Ascending aorta (tissue), 2 donors: Measurements from ENCODE around the gene BANF2. TPM values are rescaled to one million over a fixed set of nuclear protein-coding genes. Genes with fewer than 3 reads are reported as not detected.

ENCODE experiments used
- DNase-seq, 2 donors: peaks; one replicate each; pipeline ENCODE4 v3.0.0-alpha.2; 2019; ENCODE audit warnings: low spot score in 2 of 2
- H3K27ac ChIP-seq, 2 donors: fragments of 200-600 bp; sonication (generic); one replicate each; pipeline ENCODE4 v1.5.1; 2016 to 2017; ENCODE audit warnings: mild to moderate bottlenecking in 1 of 2
- H3K27me3 ChIP-seq: fragments of 200-600 bp; sonication (generic); one replicate; pipeline ENCODE4 v1.5.1; 2017
- H3K36me3 ChIP-seq, 2 donors: fragments of 200-600 bp; sonication (generic); one replicate each; pipeline ENCODE4 v1.5.1; 2016
- H3K4me1 ChIP-seq, 2 donors: fragments of 200-600 bp; sonication (generic); one replicate each; pipeline ENCODE4 v1.5.1; 2016 to 2017; ENCODE audit warnings: mild to moderate bottlenecking in 1 of 2
- H3K4me3 ChIP-seq, 2 donors: fragments of 200-600 bp; sonication (generic); one replicate each; pipeline ENCODE4 v1.5.1; 2016 to 2017; ENCODE audit warnings: mild to moderate bottlenecking in 1 of 2
- H3K9me3 ChIP-seq, 2 donors: fragments of 200-600 bp; sonication (generic); one replicate each; pipeline ENCODE4 v1.5.1; 2016
- intact Hi-C: fragments of 100-400 bp; cut with DNase I; formaldehyde crosslinking; loops from one replicate; pipeline ENCODE4 v1.15.1; 2023
- total RNA-seq: library from RNA; depleted of rRNA; stranded (reverse); fragments of >200 nt; gene quantifications from one replicate; pipeline ENCODE4 v1.1.0, GENCODE V29; 2016
- TF ChIP-seq, protein P1 (sequence below), 3 experiments: fragments of 200-600 bp in 2 of 3; fragments of 450-650 bp in 1 of 3; sonication (generic) in 2 of 3; IDR thresholded peaks; one replicate each; pipeline ENCODE4 v1.5.1; 2016 to 2019; ENCODE audit warnings: antibody characterized with exemption in 3 of 3, mild to moderate bottlenecking in 1 of 3, moderate library complexity in 1 of 3

BANF2 gene
- not detected for total RNA-seq

DNA sequence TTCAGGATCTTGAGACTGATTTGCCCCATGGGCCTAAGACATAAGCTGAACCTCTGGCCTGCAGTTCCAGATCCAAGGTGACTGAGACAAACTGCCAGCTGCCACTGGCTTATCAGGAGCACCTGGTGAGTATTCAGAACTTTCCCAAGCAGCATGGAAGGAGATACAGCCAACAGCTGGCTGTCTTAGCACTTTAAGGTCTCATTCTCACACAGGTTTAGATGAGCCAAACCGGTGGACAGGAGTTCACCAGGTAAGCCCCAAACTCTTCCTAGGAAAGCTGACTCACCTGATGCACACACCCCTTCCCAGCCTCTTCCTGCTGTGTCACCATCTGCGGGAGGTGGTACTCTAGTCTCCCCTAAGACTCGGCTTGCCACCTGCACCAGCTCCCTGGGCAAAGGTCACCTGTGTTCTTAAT, at the start of gene BANF2:
TSS of gene BANF2 (plus strand) at position 36 of the 421 bp plus-strand sequence. CDS start 25,060 bp downstream, outside the sequence.
- intact Hi-C loops, result no loop called here
- no peaks in the 10 kb centered on the region for H3K27me3 ChIP-seq
- TF ChIP-seq, protein P1, sequence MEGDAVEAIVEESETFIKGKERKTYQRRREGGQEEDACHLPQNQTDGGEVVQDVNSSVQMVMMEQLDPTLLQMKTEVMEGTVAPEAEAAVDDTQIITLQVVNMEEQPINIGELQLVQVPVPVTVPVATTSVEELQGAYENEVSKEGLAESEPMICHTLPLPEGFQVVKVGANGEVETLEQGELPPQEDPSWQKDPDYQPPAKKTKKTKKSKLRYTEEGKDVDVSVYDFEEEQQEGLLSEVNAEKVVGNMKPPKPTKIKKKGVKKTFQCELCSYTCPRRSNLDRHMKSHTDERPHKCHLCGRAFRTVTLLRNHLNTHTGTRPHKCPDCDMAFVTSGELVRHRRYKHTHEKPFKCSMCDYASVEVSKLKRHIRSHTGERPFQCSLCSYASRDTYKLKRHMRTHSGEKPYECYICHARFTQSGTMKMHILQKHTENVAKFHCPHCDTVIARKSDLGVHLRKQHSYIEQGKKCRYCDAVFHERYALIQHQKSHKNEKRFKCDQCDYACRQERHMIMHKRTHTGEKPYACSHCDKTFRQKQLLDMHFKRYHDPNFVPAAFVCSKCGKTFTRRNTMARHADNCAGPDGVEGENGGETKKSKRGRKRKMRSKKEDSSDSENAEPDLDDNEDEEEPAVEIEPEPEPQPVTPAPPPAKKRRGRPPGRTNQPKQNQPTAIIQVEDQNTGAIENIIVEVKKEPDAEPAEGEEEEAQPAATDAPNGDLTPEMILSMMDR (IDR thresholded peaks at IDR 0.05), result no peak
- no peaks in the 10 kb centered on the region for H3K36me3 ChIP-seq
- no peaks in the 10 kb centered on the region for H3K9me3 ChIP-seq
- no peak for DNase-seq
- H3K4me1 ChIP-seq, result no peaks in the 10 kb centered on the region
- no peak within 1 kb of the TSS for H3K4me3 ChIP-seq
- H3K27ac ChIP-seq, result no peak within 1 kb of the TSS

GRCh38 chr20:17650301-17651128, 49.3 kb upstream of the BANF2 start:
- TF ChIP-seq, protein P1 (IDR thresholded peaks at IDR 0.05), result no peak
- H3K4me1 ChIP-seq, result peaks cover 6 to 43% of the 10 kb centered on the region in 2 donors

DNA sequence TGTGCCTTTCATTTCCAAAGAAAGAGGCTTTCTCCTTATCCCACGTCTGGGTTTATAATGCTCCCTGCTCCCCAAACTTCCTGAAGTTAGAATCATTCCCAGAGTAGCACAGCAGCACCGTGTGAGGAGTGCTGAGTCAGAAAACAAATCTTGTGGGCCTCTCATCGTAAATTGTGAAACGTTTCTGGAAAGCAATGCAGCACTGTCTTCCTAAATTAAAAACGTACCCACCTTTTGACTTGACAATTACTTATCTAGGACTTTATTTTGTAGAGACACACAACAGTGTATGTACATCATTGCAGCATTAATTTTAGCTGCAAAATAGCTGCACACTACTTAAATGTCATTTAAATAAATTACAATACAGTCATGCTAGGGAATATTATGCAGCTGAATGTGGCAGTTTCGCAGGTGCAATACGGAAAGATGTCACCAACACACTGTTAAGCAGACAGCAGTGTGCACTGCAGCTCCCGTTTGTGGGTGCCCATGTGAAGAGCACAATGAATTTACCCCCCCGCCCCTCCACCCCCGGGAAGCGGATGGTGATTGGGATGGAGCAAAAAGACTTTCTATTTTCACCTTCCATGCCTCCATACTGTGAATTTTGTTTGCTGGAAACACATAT, 48.5 kb upstream of the BANF2 start:
- Histone ChIP-seq H3K4me1 (peaks cover 6 to 43% of the 10 kb centered on the region in 2 donors), H3K27ac (no peak overlapping the region), H3K27me3 (no peaks in the 10 kb centered on the region), H3K4me3 (no peak overlapping the region), H3K36me3 (no peaks in the 10 kb centered on the region), H3K9me3 (no peaks in the 10 kb centered on the region)
- DNase-seq, result no peak
- TF ChIP-seq, protein P1 (IDR thresholded peaks at IDR 0.05), result no peak
- intact Hi-C loops, result no loop called here

More at GRCh38 chr20:17650301-17651128, 49.3 kb upstream of the BANF2 start:
- DNase-seq, result no peak
- no peaks in the 10 kb centered on the region for H3K9me3 ChIP-seq
- H3K27ac ChIP-seq, result no peak overlapping the region
- no peaks in the 10 kb centered on the region for H3K36me3 ChIP-seq
- H3K27me3 ChIP-seq, result no peaks in the 10 kb centered on the region
- intact Hi-C loops, result no loop called here
- no peak overlapping the region for H3K4me3 ChIP-seq

- peaks cover 6 to 43% of the 10 kb centered on the region in 2 donors for H3K4me1 ChIP-seq
- no peaks in the 10 kb centered on the region for H3K9me3 ChIP-seq
- DNase-seq, result no peak
Observed at GRCh38 chr20:17651760-17652388, 47.9 kb upstream of the BANF2 start.

DNA sequence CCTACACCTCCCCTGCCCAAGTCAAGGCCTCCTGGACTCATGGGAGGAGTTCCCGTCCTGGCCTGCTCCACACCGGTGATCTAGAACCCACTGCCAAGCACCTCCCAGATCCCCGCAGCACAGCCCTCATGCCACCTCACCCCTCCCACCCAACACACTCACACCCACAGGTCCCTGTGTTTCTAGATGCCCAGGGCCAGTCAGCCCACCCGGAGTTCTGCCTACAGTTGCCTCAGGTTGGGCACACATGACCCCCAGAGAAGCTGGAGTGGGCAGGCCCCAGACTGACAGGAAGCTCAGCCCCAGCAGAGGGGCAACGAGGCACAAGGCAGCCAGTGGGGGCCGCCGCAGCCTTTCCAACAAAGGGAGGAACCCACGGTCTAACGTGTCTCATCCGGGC, 47.4 kb upstream of the BANF2 start:
- H3K27me3 ChIP-seq, result no peaks in the 10 kb centered on the region
- no peaks in the 10 kb centered on the region for H3K9me3 ChIP-seq
- no peak overlapping the region for H3K4me3 ChIP-seq
- DNase-seq, result no peak
- intact Hi-C loops, result no loop called here
- H3K36me3 ChIP-seq, result no peaks in the 10 kb centered on the region
- TF ChIP-seq, protein P1 (IDR thresholded peaks at IDR 0.05), result no peak
- peaks cover 6 to 43% of the 10 kb centered on the region in 2 donors for H3K4me1 ChIP-seq
- no peak overlapping the region for H3K27ac ChIP-seq

More at GRCh38 chr20:17651760-17652388, 47.9 kb upstream of the BANF2 start:
- intact Hi-C loops, result no loop called here
- H3K27ac ChIP-seq, result no peak overlapping the region
- no peak overlapping the region for H3K4me3 ChIP-seq
- no peaks in the 10 kb centered on the region for H3K36me3 ChIP-seq
- H3K27me3 ChIP-seq, result no peaks in the 10 kb centered on the region
- TF ChIP-seq, protein P1 (IDR thresholded peaks at IDR 0.05), result no peak
